ENCODE measurements around the gene SDF2. TPM values are rescaled to one million over a fixed set of nuclear protein-coding genes. Genes with fewer than 3 reads are reported as not detected.

Gene SDF2
- total and polyA plus RNA-seq, 12 donors, result 16.8 to 54.7 (median 29.9) TPM

DNA sequence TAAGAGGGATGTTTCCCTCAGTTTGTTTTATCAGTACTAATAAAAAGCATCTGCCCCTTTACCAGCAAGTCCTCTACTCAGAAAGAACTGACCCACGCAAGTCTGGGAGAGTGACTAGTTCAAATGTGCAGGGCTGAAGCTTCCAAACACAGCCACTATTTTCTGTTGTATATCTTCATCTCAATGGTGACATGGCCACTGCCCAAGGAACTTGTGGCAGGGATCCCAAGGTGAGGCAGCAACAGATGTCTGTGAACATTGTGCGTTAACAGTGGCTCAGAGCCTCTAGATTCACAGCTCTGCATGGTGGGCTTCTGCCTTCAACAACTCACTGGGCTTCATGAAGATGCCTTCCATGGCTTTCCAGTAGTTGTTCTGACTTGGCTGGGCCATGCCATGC is 13.0 kb downstream of the SDF2 start:
- no peak overlapping the region for H3K4me3 ChIP-seq
- H3K4me1 ChIP-seq, result peaks cover 5 to 50% (median 34%) of the 10 kb centered on the region in 9 donors
- TF ChIP-seq, protein P1, sequence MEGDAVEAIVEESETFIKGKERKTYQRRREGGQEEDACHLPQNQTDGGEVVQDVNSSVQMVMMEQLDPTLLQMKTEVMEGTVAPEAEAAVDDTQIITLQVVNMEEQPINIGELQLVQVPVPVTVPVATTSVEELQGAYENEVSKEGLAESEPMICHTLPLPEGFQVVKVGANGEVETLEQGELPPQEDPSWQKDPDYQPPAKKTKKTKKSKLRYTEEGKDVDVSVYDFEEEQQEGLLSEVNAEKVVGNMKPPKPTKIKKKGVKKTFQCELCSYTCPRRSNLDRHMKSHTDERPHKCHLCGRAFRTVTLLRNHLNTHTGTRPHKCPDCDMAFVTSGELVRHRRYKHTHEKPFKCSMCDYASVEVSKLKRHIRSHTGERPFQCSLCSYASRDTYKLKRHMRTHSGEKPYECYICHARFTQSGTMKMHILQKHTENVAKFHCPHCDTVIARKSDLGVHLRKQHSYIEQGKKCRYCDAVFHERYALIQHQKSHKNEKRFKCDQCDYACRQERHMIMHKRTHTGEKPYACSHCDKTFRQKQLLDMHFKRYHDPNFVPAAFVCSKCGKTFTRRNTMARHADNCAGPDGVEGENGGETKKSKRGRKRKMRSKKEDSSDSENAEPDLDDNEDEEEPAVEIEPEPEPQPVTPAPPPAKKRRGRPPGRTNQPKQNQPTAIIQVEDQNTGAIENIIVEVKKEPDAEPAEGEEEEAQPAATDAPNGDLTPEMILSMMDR (IDR thresholded peaks at IDR 0.05), result no peak
- ATAC-seq (peak in 4 of 8 donors; percentile 2 to 43 (median 10)), DNase-seq (peak; percentile 26 to 52)
- intact Hi-C loops (cut with DNase I), result loop anchor here in 1 of 10 donors (5.0 kb wide), 1 partner anchor 69 kb away; the partner anchor contains the start of genes RAB34 and RPL23A
- H3K27me3 ChIP-seq, result no peaks in the 10 kb centered on the region
- whole genome bisulfite sequencing, 2 donors, result 52 to 54% methylated on average over 2 of the region's 2 CpGs
- H3K9me3 ChIP-seq, result no peaks in the 10 kb centered on the region
- H3K36me3 ChIP-seq, result peaks cover 0 to 61% (median 17%) of the 10 kb centered on the region in 9 donors
- H3K27ac ChIP-seq, result peak overlapping the region in 7 of 10 donors; percentile 1 to 97 (median 29)

DNA sequence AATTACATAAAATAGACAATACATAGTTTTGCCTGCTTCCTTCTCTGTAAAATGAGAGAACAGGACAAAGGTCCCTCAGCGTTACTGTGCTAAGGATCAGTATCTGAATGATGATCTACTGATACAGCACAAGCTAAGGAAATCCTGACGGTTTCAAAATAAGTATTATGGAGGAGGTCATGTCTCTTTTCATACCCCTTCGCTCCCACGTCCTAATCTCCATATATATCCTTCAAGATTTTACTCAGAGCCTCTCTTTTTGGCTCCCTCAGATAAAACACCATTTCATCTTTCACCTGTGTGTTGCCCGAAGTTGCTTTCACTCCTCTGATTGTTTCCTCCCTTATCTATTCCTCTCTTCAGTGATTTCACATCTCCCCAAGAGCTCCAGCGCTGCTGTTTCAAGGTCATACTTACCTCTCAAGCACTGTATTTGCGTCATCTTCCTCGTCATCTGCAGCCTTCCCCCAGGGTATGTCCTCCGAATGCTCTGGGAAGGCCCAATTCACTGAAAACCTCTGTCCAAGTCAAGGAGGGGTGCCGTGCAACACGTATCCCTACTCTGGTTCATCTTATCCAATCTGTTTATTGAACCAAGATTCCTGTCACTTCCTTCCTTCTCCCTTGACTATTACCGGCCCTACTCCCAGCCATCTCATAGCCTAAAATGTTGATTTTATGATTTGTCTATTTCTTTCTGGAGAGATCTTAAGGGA is 15.5 kb downstream of the SDF2 start:
- WGBS, 2 donors, result 61 to 64% methylated on average over 12 of the region's 12 CpGs
- ATAC-seq (no peak), DNase-seq (no peak)
- no peaks in the 10 kb centered on the region for H3K9me3 ChIP-seq
- TF ChIP-seq, protein P1 (IDR thresholded peaks at IDR 0.05), result no peak
- H3K27me3 ChIP-seq, result no peaks in the 10 kb centered on the region
- peaks cover 15 to 60% (median 46%) of the 10 kb centered on the region in 9 donors for H3K4me1 ChIP-seq
- intact Hi-C loops (cut with DNase I), result loop anchor here in 1 of 10 donors (5.0 kb wide), 1 partner anchor 71 kb away; the partner anchor contains the start of genes RAB34 and RPL23A
- peak overlapping the region in 8 of 10 donors; percentile 1 to 96 (median 86) for H3K4me3 ChIP-seq
- H3K27ac ChIP-seq, result peak overlapping the region; percentile 31 to 98 (median 94)
- H3K36me3 ChIP-seq, result peaks cover 0 to 61% (median 18%) of the 10 kb centered on the region in 9 donors

DNA sequence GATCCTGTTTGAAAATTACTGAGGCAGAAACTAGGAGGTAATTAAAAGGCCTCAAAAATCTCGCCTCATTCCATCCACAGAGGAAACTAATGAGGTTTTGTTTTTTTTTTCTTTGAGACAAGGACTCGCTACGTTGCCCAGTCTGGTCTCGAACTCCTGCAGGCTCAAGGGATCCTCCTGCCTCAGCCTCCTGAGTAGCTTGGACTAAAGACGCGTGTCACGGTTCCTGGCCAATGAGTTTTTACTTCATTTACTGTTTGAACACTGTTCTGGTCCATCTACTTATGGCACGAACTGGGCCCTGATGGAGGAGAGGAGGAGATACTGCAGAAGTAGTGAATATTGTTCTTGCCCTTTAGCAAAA is 16.1 kb downstream of the SDF2 start:
- intact Hi-C loops (cut with DNase I), result loop anchor here in 1 of 10 donors (5.0 kb wide), 1 partner anchor 72 kb away; the partner anchor contains the start of genes RAB34 and RPL23A
- ATAC-seq (no peak), DNase-seq (no peak)
- Histone ChIP-seq H3K36me3 (peaks cover 0 to 61% (median 24%) of the 10 kb centered on the region in 9 donors), H3K27ac (peak overlapping the region; percentile 87 to 98 (median 94)), H3K9me3 (no peaks in the 10 kb centered on the region), H3K4me1 (peaks cover 15 to 60% (median 46%) of the 10 kb centered on the region in 9 donors), H3K4me3 (peak overlapping the region; percentile 68 to 97 (median 94)), H3K27me3 (no peaks in the 10 kb centered on the region)
- WGBS, 2 donors, result 35 to 47% methylated on average over 8 of the region's 8 CpGs
- TF ChIP-seq, protein P1 (IDR thresholded peaks at IDR 0.05), result no peak

DNA sequence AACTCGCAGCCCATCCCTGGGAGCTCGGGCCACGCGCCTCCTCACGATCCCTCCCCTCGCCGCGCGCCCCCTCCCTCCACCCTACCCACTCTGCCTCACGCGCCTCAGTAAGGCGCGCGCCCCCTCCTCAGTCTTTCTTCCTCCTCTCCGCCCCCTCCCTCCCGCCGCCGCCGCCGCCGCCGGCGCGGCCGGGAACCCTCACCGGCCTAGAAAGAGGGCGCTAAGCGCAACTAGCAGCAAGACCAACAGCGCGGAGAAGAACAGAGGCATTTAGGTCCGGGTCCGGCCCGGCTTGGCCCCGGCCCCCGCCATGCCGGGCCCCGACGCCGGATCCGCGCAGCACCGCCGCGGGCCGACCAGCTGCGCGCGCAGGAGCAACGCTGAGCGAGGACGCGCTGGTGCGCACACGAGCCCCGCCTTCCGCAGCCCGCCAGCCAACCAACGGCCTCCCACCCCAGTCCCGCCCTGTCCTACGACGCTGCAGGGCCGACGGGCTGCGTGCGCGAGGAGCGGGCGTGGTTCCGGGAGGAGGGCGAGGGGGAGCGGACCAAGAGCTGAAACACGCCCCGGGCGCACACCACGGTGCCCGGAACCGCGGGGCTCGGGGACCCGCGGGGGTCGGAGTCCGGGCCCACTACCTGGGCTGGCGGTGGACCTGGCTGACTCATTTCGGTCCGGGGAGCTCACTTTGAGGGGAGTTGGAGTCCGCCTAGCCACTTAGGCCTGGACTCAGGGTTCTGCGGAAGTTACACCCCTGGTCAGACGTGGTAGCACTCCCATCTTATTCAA is 16.7 kb downstream of the SDF2 start, which contains the start of gene BLTP2:
Gene BLTP2 (minus strand): TSS at position 372 of the 789 bp plus-strand sequence. CDS start 102 bp downstream, at position 270.
- peaks cover 0 to 61% (median 30%) of the 10 kb centered on the region in 9 donors for H3K36me3 ChIP-seq
- WGBS, 2 donors, result 0 to 1% methylated on average over 73 to 89 of the region's 89 CpGs

More for the DNA sequence above, 16.7 kb downstream of the SDF2 start, which contains the start of gene BLTP2:
- Histone ChIP-seq H3K27ac (peak within 1 kb of the TSS; percentile 87 to 98 (median 94)), H3K4me1 (peaks cover 15 to 60% (median 46%) of the 10 kb centered on the region in 9 donors), H3K9me3 (no peaks in the 10 kb centered on the region), H3K4me3 (peak within 1 kb of the TSS; percentile 68 to 97 (median 94)), H3K27me3 (no peaks in the 10 kb centered on the region)
- TF ChIP-seq, protein P1 (IDR thresholded peaks at IDR 0.05), result no peak
- ATAC-seq (peak; percentile 97 to 99 (median 98)), DNase-seq (peak; percentile 97)
- intact Hi-C loops (cut with DNase I), result loop anchor here in 1 of 10 donors (5.0 kb wide), 1 partner anchor 72 kb away; the partner anchor contains the start of genes RAB34 and RPL23A
